Fibroblast of pulmonary artery (primary cell): ENCODE measurements around the gene PHF14.

ENCODE experiments used
- DNase-seq: peaks from one replicate; pipeline ENCODE4 v3.0.0-alpha.2; 2010; ENCODE audit warnings: low read depth
- H3K4me3 ChIP-seq: replicated peaks from 2 replicates; pipeline ENCODE4 v1.5.1; 2011; ENCODE audit warnings: low read depth, mild to moderate bottlenecking, control low read depth, low read length, moderate library complexity
- TF ChIP-seq, protein P1 (sequence below): IDR thresholded peaks from 2 replicates; pipeline ENCODE4 v1.5.1; 2011; ENCODE audit warnings: mild to moderate bottlenecking, control low read depth, low read length, inconsistent platforms; ENCODE audit errors: missing control alignments

Gene PHF14

DNA sequence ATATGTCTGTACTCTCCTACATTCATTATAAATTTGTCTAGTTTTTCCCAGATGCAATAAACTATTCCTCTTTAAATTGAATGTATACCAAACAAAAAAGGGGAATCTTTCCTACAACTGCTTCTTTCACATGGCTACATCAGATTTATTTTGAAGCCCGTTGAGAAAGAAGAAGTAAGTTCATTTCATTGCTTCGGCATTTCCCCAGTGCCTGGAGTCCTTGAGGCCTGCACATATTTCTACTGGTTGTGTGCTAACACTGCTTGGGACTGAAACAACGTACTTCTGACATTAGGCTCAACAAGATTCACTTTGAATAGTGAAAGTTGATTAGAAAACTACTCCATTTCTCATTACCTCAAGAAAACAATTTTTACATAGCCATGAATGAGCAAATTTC lies 201.7 kb downstream of the PHF14 start:
- TF ChIP-seq, protein P1, sequence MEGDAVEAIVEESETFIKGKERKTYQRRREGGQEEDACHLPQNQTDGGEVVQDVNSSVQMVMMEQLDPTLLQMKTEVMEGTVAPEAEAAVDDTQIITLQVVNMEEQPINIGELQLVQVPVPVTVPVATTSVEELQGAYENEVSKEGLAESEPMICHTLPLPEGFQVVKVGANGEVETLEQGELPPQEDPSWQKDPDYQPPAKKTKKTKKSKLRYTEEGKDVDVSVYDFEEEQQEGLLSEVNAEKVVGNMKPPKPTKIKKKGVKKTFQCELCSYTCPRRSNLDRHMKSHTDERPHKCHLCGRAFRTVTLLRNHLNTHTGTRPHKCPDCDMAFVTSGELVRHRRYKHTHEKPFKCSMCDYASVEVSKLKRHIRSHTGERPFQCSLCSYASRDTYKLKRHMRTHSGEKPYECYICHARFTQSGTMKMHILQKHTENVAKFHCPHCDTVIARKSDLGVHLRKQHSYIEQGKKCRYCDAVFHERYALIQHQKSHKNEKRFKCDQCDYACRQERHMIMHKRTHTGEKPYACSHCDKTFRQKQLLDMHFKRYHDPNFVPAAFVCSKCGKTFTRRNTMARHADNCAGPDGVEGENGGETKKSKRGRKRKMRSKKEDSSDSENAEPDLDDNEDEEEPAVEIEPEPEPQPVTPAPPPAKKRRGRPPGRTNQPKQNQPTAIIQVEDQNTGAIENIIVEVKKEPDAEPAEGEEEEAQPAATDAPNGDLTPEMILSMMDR = no peak
- no peak for DNase-seq
- H3K4me3 ChIP-seq = no peak overlapping the region

DNA sequence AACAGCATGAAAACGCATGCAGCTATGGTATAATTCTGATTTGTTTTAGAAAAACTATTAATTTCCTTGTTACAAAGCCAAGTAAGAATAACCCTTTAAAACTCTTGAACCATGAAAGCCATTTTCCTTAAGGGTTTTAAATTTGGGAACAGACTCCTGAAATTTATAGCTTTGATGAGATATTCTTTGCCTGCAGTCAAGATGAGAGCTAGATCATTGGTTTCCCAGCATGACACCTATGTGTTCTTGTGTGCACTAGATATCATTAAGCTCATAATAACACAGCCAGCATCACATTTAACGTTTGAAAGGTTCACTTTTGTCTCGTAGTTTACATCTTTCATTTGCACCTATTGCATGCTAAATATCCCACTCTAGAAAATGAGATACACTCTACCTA lies 202.2 kb downstream of the PHF14 start:
- no peak for DNase-seq
- no peak overlapping the region for H3K4me3 ChIP-seq
- TF ChIP-seq, protein P1 = no peak

DNA sequence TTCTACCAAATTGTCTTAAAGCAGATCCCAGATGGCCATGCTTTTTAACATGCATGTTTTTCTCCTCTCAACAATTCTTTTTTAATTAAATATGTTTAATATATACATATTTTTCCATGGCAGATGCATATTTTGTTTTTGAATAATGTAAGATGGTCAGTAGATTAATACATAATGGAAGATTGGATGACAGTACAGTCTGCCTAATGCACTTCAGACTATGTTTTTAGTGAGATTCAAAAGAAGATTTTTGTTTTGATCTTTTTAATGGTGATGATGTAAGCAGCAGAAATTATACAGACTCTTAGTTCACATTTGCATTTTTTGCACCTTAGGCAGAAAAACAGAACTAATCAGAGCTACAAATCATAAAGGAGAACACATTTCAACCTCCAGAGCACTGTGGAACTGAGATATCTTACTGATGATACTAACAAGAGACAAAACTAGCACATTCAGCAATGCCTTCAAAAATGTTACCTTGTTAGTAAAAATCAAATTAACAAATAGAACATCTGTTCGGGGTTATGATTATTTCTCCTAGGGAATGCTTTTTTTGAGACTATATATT lies 203.4 kb downstream of the PHF14 start:
- TF ChIP-seq, protein P1 = no peak
- no peak for DNase-seq

DNA sequence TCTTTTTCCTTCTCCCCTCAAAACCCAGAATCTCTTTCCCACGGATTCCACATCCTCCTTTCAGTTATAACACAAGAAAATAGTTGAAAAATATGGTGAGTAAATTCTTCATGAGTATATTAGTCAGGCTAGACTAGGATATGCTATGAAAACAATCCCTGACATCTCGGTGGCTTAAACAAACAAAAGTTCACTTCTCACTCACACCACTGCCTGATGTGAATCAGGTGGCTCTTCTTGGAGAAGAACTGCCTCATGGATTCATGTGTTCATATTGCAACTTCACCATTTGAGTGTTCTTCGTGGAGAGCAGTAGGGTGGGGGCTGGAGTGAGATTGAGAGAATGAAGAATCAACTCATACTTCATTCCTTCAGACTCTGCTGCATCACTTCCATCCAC lies 204.1 kb downstream of the PHF14 start:
- TF ChIP-seq, protein P1 = no peak
- H3K4me3 ChIP-seq = no peak overlapping the region
- no peak for DNase-seq

More for the DNA sequence above, 203.4 kb downstream of the PHF14 start:
- H3K4me3 ChIP-seq = no peak overlapping the region

DNA sequence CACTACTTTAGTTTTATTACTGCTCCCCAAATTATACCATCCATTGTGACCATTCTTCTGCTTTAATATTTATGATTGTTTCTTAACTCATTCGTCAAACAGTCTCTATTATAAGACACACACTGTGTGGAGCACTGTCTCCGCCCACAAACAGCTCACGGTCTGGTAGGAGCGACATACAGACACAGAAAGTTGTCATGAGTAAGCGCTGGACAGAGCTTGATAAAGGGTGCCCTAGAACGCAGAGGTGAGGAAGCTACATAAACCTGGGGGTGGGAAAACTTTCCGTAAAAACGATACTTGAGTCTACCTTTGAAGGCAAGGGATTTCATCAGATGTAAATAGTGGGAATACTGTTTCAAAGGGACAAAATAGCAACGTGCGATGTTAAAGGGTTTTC lies 207.9 kb downstream of the PHF14 start:
- TF ChIP-seq, protein P1 = no peak

DNA sequence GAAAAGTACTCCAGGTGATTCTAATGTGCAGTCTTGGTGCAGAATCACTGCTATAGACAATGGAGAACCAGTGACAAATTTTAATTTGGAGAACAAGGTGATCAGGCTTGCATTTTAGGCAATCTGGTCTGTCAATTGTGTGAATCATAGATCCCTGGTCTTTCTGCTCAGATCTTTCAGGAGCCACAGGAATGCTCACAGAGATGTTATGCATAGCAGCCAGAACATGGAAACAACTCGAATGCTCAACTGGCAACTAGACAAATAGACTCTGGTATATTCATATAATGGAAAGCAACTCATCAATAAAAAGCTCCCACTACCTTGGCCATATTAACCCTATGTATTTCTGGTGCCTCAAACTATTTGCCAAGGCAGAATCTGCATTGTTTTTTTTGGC lies 209.1 kb downstream of the PHF14 start:
- peak; percentile 16 for DNase-seq
- H3K4me3 ChIP-seq = no peak overlapping the region
- TF ChIP-seq, protein P1 = no peak

More for the DNA sequence above, 207.9 kb downstream of the PHF14 start:
- DNase-seq = no peak
- H3K4me3 ChIP-seq = no peak overlapping the region

DNA sequence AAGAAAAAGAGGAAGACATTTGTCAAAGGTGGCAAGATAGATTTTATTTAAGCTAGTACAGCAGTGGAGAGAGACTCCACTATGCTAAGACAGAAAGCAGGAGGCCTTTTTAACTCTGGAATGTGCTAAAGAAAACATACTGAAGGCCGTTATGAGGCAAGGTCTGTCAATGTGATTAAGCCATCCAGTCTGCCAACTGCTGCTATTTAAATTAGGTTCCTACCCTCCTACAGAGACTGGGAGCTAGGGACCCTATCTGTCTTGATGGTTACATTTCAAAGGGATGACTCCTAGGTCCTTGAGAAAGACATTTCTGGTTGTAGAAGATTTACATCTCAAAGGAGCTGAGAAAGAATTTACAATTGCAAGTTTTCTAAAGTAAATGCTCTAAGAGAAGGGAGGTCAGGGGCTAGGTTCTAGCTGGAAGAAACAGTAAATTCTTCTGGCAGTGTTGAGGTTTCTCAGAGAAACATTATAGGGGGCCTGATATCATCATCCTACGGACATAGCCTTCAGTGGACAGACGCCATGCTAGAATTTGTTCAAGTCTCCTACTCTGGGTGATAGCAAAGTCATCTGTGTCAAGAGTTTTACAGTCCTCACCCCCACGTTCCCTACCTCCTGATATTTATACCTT lies 211.6 kb downstream of the PHF14 start:
- DNase-seq = peak; percentile 30
- TF ChIP-seq, protein P1 = no peak
- H3K4me3 ChIP-seq = no peak overlapping the region
